ENCODE measurements around the gene CTNND1.
A peak's percentile ranks its signal among the peaks of the same experiment; 100 is the strongest.

Gene CTNND1

DNA sequence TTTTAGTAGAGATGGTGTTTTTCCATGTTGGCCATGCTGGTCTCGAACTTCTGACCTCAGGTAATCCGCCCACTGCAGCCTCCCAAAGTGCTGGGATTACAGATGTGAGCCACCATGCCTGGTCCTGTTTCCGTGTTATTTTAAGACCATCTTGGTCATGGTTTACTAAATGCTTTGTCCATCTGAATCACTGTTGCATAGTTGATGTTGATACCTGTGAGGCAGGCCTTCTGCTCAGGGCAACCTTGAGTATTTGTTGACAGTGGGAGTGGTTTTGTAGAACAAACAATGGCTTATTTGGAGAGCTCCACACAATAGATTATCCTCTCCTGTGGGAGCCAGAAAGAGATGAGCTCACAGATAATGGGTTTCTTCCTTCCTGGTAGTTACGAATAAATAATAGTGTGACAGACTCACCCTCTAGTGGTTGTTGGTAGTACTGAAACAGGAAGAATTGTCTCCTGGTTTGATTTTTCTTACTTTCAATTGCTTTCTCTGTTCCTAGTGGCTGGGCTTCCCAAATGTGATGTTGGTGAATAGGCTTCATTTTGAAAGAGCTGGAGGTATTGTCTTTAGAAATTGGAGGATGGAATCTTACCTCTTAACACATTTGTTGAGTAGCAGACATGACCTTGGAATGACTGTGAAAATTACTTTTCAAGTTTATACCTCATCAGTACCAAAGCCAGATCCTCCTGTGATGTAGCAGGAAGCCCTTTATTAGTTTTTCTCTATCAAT is 39.0 kb downstream of the CTNND1 start:
- DNase-seq (ENCODE audit: low read depth): peak; percentile 99
- TF ChIP-seq, protein P1, sequence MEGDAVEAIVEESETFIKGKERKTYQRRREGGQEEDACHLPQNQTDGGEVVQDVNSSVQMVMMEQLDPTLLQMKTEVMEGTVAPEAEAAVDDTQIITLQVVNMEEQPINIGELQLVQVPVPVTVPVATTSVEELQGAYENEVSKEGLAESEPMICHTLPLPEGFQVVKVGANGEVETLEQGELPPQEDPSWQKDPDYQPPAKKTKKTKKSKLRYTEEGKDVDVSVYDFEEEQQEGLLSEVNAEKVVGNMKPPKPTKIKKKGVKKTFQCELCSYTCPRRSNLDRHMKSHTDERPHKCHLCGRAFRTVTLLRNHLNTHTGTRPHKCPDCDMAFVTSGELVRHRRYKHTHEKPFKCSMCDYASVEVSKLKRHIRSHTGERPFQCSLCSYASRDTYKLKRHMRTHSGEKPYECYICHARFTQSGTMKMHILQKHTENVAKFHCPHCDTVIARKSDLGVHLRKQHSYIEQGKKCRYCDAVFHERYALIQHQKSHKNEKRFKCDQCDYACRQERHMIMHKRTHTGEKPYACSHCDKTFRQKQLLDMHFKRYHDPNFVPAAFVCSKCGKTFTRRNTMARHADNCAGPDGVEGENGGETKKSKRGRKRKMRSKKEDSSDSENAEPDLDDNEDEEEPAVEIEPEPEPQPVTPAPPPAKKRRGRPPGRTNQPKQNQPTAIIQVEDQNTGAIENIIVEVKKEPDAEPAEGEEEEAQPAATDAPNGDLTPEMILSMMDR (IDR thresholded peaks at IDR 0.05; ENCODE audit: control insufficient read depth, extremely low read depth, insufficient read depth): peak; percentile 84
- no peak overlapping the region; the same call in 1 of the 2 replicates for H3K4me3 ChIP-seq (ENCODE audit: low read depth, low read length)

DNA sequence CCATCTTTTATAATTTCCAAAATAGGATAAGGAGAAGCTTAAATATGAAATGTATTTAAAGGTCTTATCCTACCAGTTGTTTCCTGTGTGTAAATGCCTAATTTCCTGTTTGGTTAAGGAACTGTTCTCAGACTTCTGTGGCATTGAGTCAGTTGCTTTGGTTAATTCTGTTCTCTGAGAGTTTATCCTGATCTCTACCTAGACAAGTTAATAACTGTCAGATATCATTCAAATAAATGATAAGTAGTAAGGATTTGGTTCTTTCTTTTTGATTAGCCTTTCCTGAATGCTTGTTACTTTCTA is 39.5 kb downstream of the CTNND1 start:
- H3K4me3 ChIP-seq (ENCODE audit: low read depth, low read length): no peak overlapping the region
- no peak for DNase-seq (ENCODE audit: low read depth)
- TF ChIP-seq, protein P1 (IDR thresholded peaks at IDR 0.05; ENCODE audit: control insufficient read depth, extremely low read depth, insufficient read depth): no peak

DNA sequence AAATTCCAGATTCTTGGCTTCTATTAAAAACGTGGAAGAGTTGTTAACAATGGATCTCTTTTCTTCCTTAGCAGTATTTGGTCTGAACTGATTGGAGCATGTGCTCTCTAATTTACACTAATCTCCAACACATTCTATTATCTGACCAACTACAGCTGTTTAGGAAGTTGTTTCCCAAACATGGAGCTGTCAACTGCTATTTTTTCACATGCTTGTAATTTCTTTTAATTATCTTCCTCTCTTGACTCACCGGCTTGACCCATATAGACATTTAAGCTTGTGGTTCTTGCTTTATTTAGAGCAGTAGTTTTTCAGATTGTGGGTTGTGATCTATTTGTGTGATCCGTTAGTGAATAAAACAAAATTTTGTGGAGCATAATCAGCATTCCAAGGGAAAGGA is 40.8 kb downstream of the CTNND1 start:
- TF ChIP-seq, protein P1 (IDR thresholded peaks at IDR 0.05; ENCODE audit: control insufficient read depth, extremely low read depth, insufficient read depth): no peak
- no peak for DNase-seq (ENCODE audit: low read depth)
- no peak overlapping the region for H3K4me3 ChIP-seq (ENCODE audit: low read depth, low read length)

DNA sequence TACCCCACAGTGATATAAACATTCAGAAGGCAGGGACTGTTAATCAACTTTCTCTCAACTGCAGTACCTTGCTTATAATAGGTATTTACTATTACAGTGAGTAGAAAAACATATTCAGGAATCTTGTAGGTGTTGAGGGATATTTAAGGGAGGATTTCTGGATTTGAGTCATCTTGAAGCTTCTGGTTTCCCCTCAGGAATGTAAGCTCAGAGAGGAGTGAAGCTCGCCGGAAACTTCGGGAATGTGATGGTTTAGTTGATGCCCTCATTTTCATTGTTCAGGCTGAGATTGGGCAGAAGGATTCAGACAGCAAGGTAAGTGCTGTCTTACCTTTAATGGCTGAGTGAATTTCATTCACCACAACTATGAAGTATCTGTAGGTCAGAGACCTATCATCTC is 42.9 kb downstream of the CTNND1 start:
- TF ChIP-seq, protein P1 (IDR thresholded peaks at IDR 0.05; ENCODE audit: control insufficient read depth, extremely low read depth, insufficient read depth): no peak
- no peak overlapping the region for H3K4me3 ChIP-seq (ENCODE audit: low read depth, low read length)
- DNase-seq (ENCODE audit: low read depth): no peak

DNA sequence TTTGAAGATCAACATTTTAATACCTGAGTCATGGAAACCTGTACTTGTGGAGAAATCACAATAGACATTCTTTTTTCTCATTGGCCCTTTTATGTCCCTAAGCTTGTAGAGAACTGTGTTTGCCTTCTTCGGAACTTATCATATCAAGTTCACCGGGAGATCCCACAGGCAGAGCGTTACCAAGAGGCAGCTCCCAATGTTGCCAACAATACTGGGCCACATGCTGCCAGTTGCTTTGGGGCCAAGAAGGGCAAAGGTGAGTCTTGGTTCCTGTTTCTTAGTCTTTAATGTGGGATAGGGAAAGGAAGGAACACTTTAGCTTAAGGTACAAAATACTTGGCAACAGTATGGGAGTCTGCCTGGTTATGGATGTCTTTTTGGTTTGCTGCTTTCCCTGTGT is 44.2 kb downstream of the CTNND1 start:
- TF ChIP-seq, protein P1 (IDR thresholded peaks at IDR 0.05; ENCODE audit: control insufficient read depth, extremely low read depth, insufficient read depth): no peak
- DNase-seq (ENCODE audit: low read depth): no peak
- H3K4me3 ChIP-seq (ENCODE audit: low read depth, low read length): no peak overlapping the region

DNA sequence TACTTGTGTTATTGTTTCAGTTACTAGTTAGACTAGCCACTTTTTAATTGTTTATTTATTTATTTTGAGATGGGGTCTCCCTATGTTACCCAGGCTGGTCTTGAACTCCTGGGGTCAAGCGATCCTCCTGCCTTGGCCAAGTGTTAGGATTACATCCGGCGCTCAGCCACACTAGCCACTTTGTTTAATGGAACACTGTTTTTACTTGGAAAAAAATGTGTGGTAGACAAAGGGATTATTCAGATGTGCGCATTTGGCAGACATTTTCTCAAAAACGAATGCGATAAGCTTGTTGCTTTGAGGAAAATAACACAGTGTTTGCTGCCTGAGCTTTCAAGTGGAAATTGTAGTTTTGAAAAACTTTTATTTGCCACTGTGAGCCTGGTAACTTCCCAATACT is 51.0 kb downstream of the CTNND1 start:
- TF ChIP-seq, protein P1 (IDR thresholded peaks at IDR 0.05; ENCODE audit: control insufficient read depth, extremely low read depth, insufficient read depth): no peak
- H3K4me3 ChIP-seq (ENCODE audit: low read depth, low read length): no peak overlapping the region
- DNase-seq (ENCODE audit: low read depth): no peak

DNA sequence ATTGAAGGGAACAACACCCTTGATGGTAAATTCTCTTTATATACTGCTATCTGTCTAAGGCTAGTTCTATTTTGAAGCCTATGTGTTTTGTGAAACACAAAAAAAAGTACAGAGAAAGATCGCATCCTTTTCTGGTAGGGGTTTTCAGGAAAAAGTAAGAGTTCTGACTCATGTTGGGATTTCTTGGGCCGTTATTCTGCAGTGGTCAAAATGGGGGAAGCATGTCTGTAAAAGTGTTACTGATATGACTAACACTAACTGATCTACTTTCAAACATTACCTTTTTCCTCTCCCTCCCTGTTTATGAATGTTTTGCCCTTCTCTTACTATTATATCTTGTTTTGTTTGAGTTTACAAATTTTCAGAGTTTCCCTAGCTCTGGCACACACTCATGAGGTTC is 53.9 kb downstream of the CTNND1 start:
- no peak overlapping the region for H3K4me3 ChIP-seq (ENCODE audit: low read depth, low read length)
- TF ChIP-seq, protein P1 (IDR thresholded peaks at IDR 0.05; ENCODE audit: control insufficient read depth, extremely low read depth, insufficient read depth): no peak
- DNase-seq (ENCODE audit: low read depth): no peak

All from LNCaP clone FGC (cell line).